ENCODE measurements around the gene HOXA9. TPM values are rescaled to one million over a fixed set of nuclear protein-coding genes. Genes with fewer than 3 reads are reported as not detected.

Gene HOXA9
- total and polyA plus RNA-seq, 2 of the 4 experiments (the other 2 are of a cell fraction), result 0.18 to 0.32 TPM

GRCh38 chr7:27112955-27113949 lies 52.1 kb downstream of the HOXA9 start:
- Histone ChIP-seq H3K4me1 (ENCODE audit: control insufficient read depth, insufficient read depth, low read length) (peaks cover 24% of the 10 kb centered on the region), H2AFZ (replicated peaks; ENCODE audit: low read length, poor library complexity) (peak overlapping the region; percentile 69), H2AK9ac (replicated peaks; ENCODE audit: low read depth, low read length, poor library complexity) (peak overlapping the region; percentile 79), H2BK15ac (ENCODE audit: low read depth, low read length) (peak overlapping the region; percentile 66; the same call in 2 of the 3 replicates), H3K9me3 (ENCODE audit: control insufficient read depth, insufficient read depth, low read length) (no peaks in the 10 kb centered on the region), H3K4me2 (ENCODE audit: low read depth, low read length) (peak overlapping the region; percentile 98), H3K14ac (replicated peaks; ENCODE audit: low read depth, low read length) (peak overlapping the region; percentile 95), H3K9me1 (ENCODE audit: insufficient read depth, low read length) (peaks cover 13% of the 10 kb centered on the region; the same call in 1 of the 2 replicates), H4K20me1 (ENCODE audit: insufficient read depth, low read length) (peaks cover 16% of the 10 kb centered on the region), H4K5ac (ENCODE audit: low read depth, low read length) (peak overlapping the region; percentile 92), H3K27me3 (ENCODE audit: control insufficient read depth, insufficient read depth, low read length) (no peaks in the 10 kb centered on the region), H3K4me3 (ENCODE audit: insufficient read depth, low read depth, low read length) (peak overlapping the region; percentile 65), H3K79me1 (ENCODE audit: low read depth in 1 of 2, low read length in 2 of 2) (peaks cover 0 to 34% of the 10 kb centered on the region in 2 experiments; a peak in 2 of 4 replicates), H3K18ac (ENCODE audit: low read depth, low read length) (peak overlapping the region; percentile 91), H3K23ac (ENCODE audit: low read depth, low read length) (peak overlapping the region; percentile 96), H4K8ac (ENCODE audit: low read depth in 2 of 2, low read length in 2 of 2) (peak overlapping the region; percentile 64 to 76), H3K56ac (ENCODE audit: extremely low read depth, insufficient read depth, low read length) (peak overlapping the region; percentile 85), H2AK5ac (ENCODE audit: low read depth, low read length) (peak overlapping the region; percentile 92), H3K4ac (ENCODE audit: low read depth, low read length) (peak overlapping the region; percentile 93), H2BK20ac (ENCODE audit: low read depth, low read length) (peak overlapping the region; percentile 73), H3K9ac (ENCODE audit: low read depth, low read length) (peak overlapping the region; percentile 95), H4K91ac (ENCODE audit: insufficient read depth, low read depth, low read length) (peak overlapping the region; percentile 85), H2BK5ac (ENCODE audit: low read depth, low read length, poor library complexity, severe bottlenecking) (peak overlapping the region; percentile 92), H2BK120ac (ENCODE audit: low read depth, low read length) (peak overlapping the region; percentile 93), H3K27ac (ENCODE audit: insufficient read depth, low read length) (peak overlapping the region; percentile 99), H3K36me3 (ENCODE audit: control insufficient read depth, insufficient read depth, low read length) (peaks cover 17% of the 10 kb centered on the region; the same call in 1 of the 2 replicates)
- no TSS peak for BruUV-seq (replicated peaks)
- 1% methylated on average over 15 of the region's 57 CpGs; no CpG with 5 or more reads in 1 of the 2 experiments for WGBS, 2 experiments (ENCODE audit: extremely low coverage in 2 of 2, insufficient read length in 1 of 2)
- in situ Hi-C loops (cut with MboI; ENCODE audit: low sequenced_read_pairs), result no loop called here
- intact Hi-C loops (cut with micrococcal nuclease), result no loop called here
- POLR2A ChIA-PET (ENCODE audit: unreplicated experiment), result interaction anchor here (0.7 kb wide), 2 partner anchors 15 to 28 kb away, joined by 3 to 5 read pairs; no protein-coding TSS in a partner anchor
- CTCF ChIA-PET, result no interaction called here
- ATAC-seq (ENCODE audit: low read depth) (peak; percentile 1; the same call in 1 of the 2 replicates), DNase-seq (peak; percentile 95)
- TF ChIP-seq POLR2A (IDR thresholded peaks at IDR 0.05; ENCODE audit: low read depth, low read length) (peak; percentile 77; the same call in 1 of the 2 replicates), ELK1 (IDR thresholded peaks at IDR 0.05; ENCODE audit: borderline replicate concordance, low read depth, low read length) (no peak), FOS (IDR thresholded peaks at IDR 0.05; ENCODE audit: low read depth, low read length) (0 out of 2 replicates have a peak, but pooled peaks have one; percentile 15), MAZ (IDR thresholded peaks at IDR 0.05; ENCODE audit: borderline replicate concordance, low read depth, low read length) (peak; percentile 67; the same call in 1 of the 2 replicates)
- dilution Hi-C loops (cut with HindIII; ENCODE audit: low sequenced_read_pairs, unreplicated experiment), result no loop called here

Small RNA genes within 50 kb of the gene (microRNA-seq; reads per million reads assigned to microRNA genes)
- gene AC004080.5 (ENCODE audit: insufficient read depth, insufficient read length) (not detected), gene MIR196B (ENCODE audit: unreplicated experiment) (6.9 reads per million, percentile 15 among the genes with 10 or more reads in this experiment), gene RF02140 (ENCODE audit: insufficient read depth, insufficient read length) (not detected), gene RF02141 (ENCODE audit: insufficient read depth, insufficient read length) (not detected)

Small RNA genes within 50 kb of the gene (small RNA-seq; reads per million reads assigned to genes)
- gene AC004080.5, result 0 reads per million in 5 experiments
- gene RF02140, result 0 reads per million in 5 experiments
- 0 reads per million in 5 experiments for gene RF02141

Other genes with a start within 250 kb of the HOXA9 start
- 0.54 and 0.83 TPM in 2 replicates for gene HOXA1, start 69.5 kb downstream of the HOXA9 start, total RNA-seq (2012; rRNA removed)
- 1.7 and 1.8 TPM in 2 replicates for gene HOXA1, start 69.5 kb downstream of the HOXA9 start, polyA plus RNA-seq (2012; rRNA removed)
- gene HOXA2, start 62.9 kb downstream of the HOXA9 start, total RNA-seq (2012; rRNA removed), result 1.6 and 1.7 TPM in 2 replicates
- 2.4 and 3.9 TPM in 2 replicates for gene HOXA2, start 62.9 kb downstream of the HOXA9 start, polyA plus RNA-seq (2012; rRNA removed)
- gene HOXA4, start 34.8 kb downstream of the HOXA9 start, total RNA-seq (2012; rRNA removed), result 0.36 and 1.1 TPM in 2 replicates
- 7.2 and 8.0 TPM in 2 replicates for gene HOXA4, start 34.8 kb downstream of the HOXA9 start, polyA plus RNA-seq (2012; rRNA removed)
- 19.9 and 23.9 TPM in 2 replicates for gene HOXA5, start 21.9 kb downstream of the HOXA9 start, total RNA-seq (2012; rRNA removed)
- 28.1 and 29.4 TPM in 2 replicates for gene HOXA5, start 21.9 kb downstream of the HOXA9 start, polyA plus RNA-seq (2012; rRNA removed)
- gene HOXA6, start 17.8 kb downstream of the HOXA9 start, total RNA-seq (2012; rRNA removed), result 1.4 and 1.7 TPM in 2 replicates
- gene HOXA6, start 17.8 kb downstream of the HOXA9 start, polyA plus RNA-seq (2012; rRNA removed), result 1.8 and 2.1 TPM in 2 replicates
- gene HOXA3, start 13.0 kb downstream of the HOXA9 start, total RNA-seq (2012; rRNA removed), result 0.83 and 0.90 TPM in 2 replicates
- 5.4 and 8.8 TPM in 2 replicates for gene HOXA3, start 13.0 kb downstream of the HOXA9 start, polyA plus RNA-seq (2012; rRNA removed)
- under 0.01 and 0.18 TPM in 2 replicates for gene HOXA7, start 8.9 kb downstream of the HOXA9 start, total RNA-seq (2012; rRNA removed)
- gene HOXA7, start 8.9 kb downstream of the HOXA9 start, polyA plus RNA-seq (2012; rRNA removed), result 1.7 TPM in 2 replicates
- gene HOXA10, start 8.8 kb upstream of the HOXA9 start, total RNA-seq (2012; rRNA removed), result 0.18 and 0.28 TPM in 2 replicates
- gene HOXA10, start 8.8 kb upstream of the HOXA9 start, polyA plus RNA-seq (2012; rRNA removed), result 0.10 TPM in 2 replicates
- gene HOXA11, start 19.7 kb upstream of the HOXA9 start, total RNA-seq (2012; rRNA removed), result not detected in 2 replicates
- gene HOXA11, start 19.7 kb upstream of the HOXA9 start, polyA plus RNA-seq (2012; rRNA removed), result 0.04 and 0.05 TPM in 2 replicates
- gene HOXA13, start 34.6 kb upstream of the HOXA9 start, total RNA-seq (2012; rRNA removed), result not detected in 2 replicates
- gene HOXA13, start 34.6 kb upstream of the HOXA9 start, polyA plus RNA-seq (2012; rRNA removed), result not detected in 2 replicates
- not detected in 2 replicates for gene EVX1, start 77.3 kb upstream of the HOXA9 start, total RNA-seq (2012; rRNA removed)
- gene EVX1, start 77.3 kb upstream of the HOXA9 start, polyA plus RNA-seq (2012; rRNA removed), result not detected in 2 replicates

All from IMR-90 (cell line).